Measurements from ENCODE around the gene AIF1L. TPM values are rescaled to one million over a fixed set of nuclear protein-coding genes. Genes with fewer than 3 reads are reported as not detected.
A peak's percentile ranks its signal among the peaks of the same experiment; 100 is the strongest.

The AIF1L gene
- total and polyA plus RNA-seq, 2 of the 13 experiments (the other 11 are each of a cell fraction or from before 2014, with no cell fraction given) = 12.4 to 36.5 TPM

DNA sequence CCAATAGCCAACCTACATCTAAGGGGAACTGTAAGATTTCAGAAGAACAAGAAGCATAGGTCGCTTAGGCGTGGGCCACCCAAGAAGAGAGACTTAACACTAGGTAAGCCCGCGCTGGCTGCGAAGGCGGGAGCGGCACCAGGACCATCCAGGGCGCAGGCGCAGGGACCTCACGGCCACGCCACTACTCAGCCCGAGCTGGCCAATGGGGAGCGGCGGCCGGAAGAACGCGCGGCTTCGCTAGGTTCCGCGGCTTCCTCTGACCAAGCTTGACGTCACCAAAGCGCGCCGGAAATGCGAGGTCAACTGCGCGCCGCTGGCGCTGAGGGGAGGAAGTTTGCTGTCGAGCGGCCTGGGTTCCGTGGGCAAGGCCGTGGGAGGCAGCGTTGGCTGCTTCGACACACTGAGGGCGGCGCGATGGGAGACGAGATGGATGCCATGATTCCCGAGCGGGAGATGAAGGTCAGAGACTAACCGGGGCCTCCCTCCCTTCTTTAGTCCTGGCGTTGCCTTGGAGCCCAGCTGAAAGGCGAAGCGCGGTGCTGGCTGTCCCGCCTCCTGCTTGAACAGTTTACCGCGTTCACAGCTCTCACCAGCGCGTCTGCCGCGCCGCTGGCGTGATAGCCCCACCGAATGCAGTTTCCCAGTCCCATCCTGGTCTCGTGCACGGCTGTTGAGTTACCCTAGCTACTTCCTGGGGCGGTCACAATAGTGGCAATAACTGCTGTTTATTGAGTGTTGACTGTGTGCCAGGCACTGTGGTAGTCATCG, 29.1 kb downstream of the AIF1L start, which contains the start of gene NUP214 (continued):
- TF ChIP-seq ZNF414 (CRISPR knock-in tag; IDR thresholded peaks at IDR 0.05) (peak; percentile 96), MAX (IDR thresholded peaks at IDR 0.05) (peak; percentile 90), ZNF362 (CRISPR knock-in tag; IDR thresholded peaks at IDR 0.05; ENCODE audit: borderline replicate concordance) (peak; percentile 64; the same call in 1 of the 2 replicates), HMG20A (CRISPR knock-in tag; IDR thresholded peaks at IDR 0.05; ENCODE audit: borderline replicate concordance) (no peak), ZNF280D (CRISPR knock-in tag; IDR thresholded peaks at IDR 0.05) (peak; percentile 82; the same call in 1 of the 2 replicates), RARG (CRISPR knock-in tag; IDR thresholded peaks at IDR 0.05; ENCODE audit: low read depth) (no peak), ZIK1 (CRISPR knock-in tag; IDR thresholded peaks at IDR 0.05; ENCODE audit: borderline replicate concordance, low read depth) (no peak; the same call in 1 of the 2 replicates), IRF2 (CRISPR knock-in tag; IDR thresholded peaks at IDR 0.05) (peak; percentile 94), ZZZ3 (CRISPR knock-in tag; IDR thresholded peaks at IDR 0.05; ENCODE audit: borderline replicate concordance) (peak; percentile 80; the same call in 1 of the 2 replicates), CHD4 (IDR thresholded peaks at IDR 0.05; ENCODE audit: borderline replicate concordance, low read length) (no peak), NRL (CRISPR knock-in tag; IDR thresholded peaks at IDR 0.05; ENCODE audit: borderline replicate concordance) (no peak), POLR2AphosphoS5 (IDR thresholded peaks at IDR 0.05; ENCODE audit: low read depth, low read length) (peak; percentile 94), ZNF343 (CRISPR knock-in tag; IDR thresholded peaks at IDR 0.05) (0 out of 2 replicates have a peak, but pooled peaks have one; percentile 64)
- TF ChIP-seq, protein P1, sequence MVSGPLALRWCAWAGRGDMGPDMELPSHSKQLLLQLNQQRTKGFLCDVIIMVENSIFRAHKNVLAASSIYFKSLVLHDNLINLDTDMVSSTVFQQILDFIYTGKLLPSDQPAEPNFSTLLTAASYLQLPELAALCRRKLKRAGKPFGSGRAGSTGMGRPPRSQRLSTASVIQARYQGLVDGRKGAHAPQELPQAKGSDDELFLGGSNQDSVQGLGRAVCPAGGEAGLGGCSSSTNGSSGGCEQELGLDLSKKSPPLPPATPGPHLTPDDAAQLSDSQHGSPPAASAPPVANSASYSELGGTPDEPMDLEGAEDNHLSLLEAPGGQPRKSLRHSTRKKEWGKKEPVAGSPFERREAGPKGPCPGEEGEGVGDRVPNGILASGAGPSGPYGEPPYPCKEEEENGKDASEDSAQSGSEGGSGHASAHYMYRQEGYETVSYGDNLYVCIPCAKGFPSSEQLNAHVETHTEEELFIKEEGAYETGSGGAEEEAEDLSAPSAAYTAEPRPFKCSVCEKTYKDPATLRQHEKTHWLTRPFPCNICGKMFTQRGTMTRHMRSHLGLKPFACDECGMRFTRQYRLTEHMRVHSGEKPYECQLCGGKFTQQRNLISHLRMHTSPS (CRISPR knock-in tag; IDR thresholded peaks at IDR 0.05; ENCODE audit: low read depth) = peak; percentile 23; the same call in 1 of the 2 replicates
- TF ChIP-seq, protein P2, sequence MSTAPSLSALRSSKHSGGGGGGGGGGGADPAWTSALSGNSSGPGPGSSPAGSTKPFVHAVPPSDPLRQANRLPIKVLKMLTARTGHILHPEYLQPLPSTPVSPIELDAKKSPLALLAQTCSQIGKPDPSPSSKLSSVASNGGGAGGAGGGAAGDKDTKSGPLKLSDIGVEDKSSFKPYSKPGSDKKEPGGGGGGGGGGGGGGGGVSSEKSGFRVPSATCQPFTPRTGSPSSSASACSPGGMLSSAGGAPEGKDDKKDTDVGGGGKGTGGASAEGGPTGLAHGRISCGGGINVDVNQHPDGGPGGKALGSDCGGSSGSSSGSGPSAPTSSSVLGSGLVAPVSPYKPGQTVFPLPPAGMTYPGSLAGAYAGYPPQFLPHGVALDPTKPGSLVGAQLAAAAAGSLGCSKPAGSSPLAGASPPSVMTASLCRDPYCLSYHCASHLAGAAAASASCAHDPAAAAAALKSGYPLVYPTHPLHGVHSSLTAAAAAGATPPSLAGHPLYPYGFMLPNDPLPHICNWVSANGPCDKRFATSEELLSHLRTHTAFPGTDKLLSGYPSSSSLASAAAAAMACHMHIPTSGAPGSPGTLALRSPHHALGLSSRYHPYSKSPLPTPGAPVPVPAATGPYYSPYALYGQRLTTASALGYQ (CRISPR knock-in tag; IDR thresholded peaks at IDR 0.05) = no peak
